HepG2 (cell line): Measurements from ENCODE around the gene NSUN6. TPM values are rescaled to one million over a fixed set of nuclear protein-coding genes. Genes with fewer than 3 reads are reported as not detected.

ENCODE experiments used
- ATF1 ChIP-seq: IDR thresholded peaks from 2 replicates; pipeline ENCODE4 v1.6.1; 2016; ENCODE audit warnings: mild to moderate bottlenecking, control low read depth
- CEBPB ChIP-seq: IDR thresholded peaks from 2 replicates; pipeline ENCODE4 v1.6.1; 2011; ENCODE audit warnings: low read depth, low read length, improper control_type of control experiment, borderline replicate concordance
- HMGXB4 ChIP-seq, 2 experiments: sonication (generic) in 1 of 2; formaldehyde crosslinking in 1 of 2; IDR thresholded peaks; 2 replicates each; pipeline versions ENCODE4 v1.4.0 to v1.6.1; 2018 to 2020; ENCODE audit warnings: missing genetic modification reagents in 2 of 2, borderline replicate concordance in 1 of 2, low read depth in 1 of 2, mild to moderate bottlenecking in 1 of 2, missing biosample characterization in 1 of 2
- HNF1B ChIP-seq: sonication (generic); formaldehyde crosslinking; IDR thresholded peaks from 2 replicates; pipeline ENCODE4 v1.5.1; 2020; ENCODE audit warnings: mild to moderate bottlenecking, moderate library complexity, missing genetic modification reagents
- POGZ ChIP-seq: sonication (generic); formaldehyde crosslinking; IDR thresholded peaks from 2 replicates; pipeline ENCODE4 v1.4.0; 2020; ENCODE audit warnings: mild to moderate bottlenecking, missing genetic modification reagents
- PRDM15 ChIP-seq: sonication (generic); formaldehyde crosslinking; IDR thresholded peaks from 2 replicates; pipeline ENCODE4 v1.4.0; 2020; ENCODE audit warnings: missing genetic modification reagents
- SSRP1 ChIP-seq: IDR thresholded peaks from 2 replicates; pipeline ENCODE4 v1.6.1; 2016; ENCODE audit warnings: control low read depth
- THYN1 ChIP-seq: sonication (generic); formaldehyde crosslinking; IDR thresholded peaks from 2 replicates; pipeline ENCODE4 v1.8.1; 2023; ENCODE audit warnings: low read depth, mild to moderate bottlenecking, moderate library complexity, missing genetic modification reagents, borderline replicate concordance
- ZEB1 ChIP-seq: IDR thresholded peaks from 2 replicates; pipeline ENCODE4 v1.6.1; 2012; ENCODE audit warnings: mild to moderate bottlenecking, low read depth, inconsistent platforms; ENCODE audit not compliant: insufficient replicate concordance
- ZNF101 ChIP-seq: sonication (generic); formaldehyde crosslinking; IDR thresholded peaks from 2 replicates; pipeline ENCODE4 v1.4.0; 2020; ENCODE audit warnings: mild to moderate bottlenecking, low read depth, missing genetic modification reagents, borderline replicate concordance
- ZNF34 ChIP-seq: sonication (generic); formaldehyde crosslinking; IDR thresholded peaks from 2 replicates; pipeline ENCODE4 v1.4.0; 2020; ENCODE audit warnings: mild to moderate bottlenecking, missing genetic modification reagents, borderline replicate concordance
- ZNF557 ChIP-seq: sonication (generic); formaldehyde crosslinking; IDR thresholded peaks from 2 replicates; pipeline ENCODE4 v1.4.0; 2020; ENCODE audit warnings: missing genetic modification reagents
- ZNF670 ChIP-seq: sonication (generic); formaldehyde crosslinking; IDR thresholded peaks from 2 replicates; pipeline ENCODE4 v1.8.0; 2022; ENCODE audit warnings: mild to moderate bottlenecking, missing genetic modification reagents, borderline replicate concordance
- ZNF687 ChIP-seq: sonication (generic); formaldehyde crosslinking; IDR thresholded peaks from 2 replicates; pipeline ENCODE4 v1.5.1; 2020; ENCODE audit warnings: mild to moderate bottlenecking, missing genetic modification reagents, moderate library complexity
- ZNF816 ChIP-seq: sonication (generic); formaldehyde crosslinking; IDR thresholded peaks from 2 replicates; pipeline ENCODE4 v1.8.0; 2022; ENCODE audit warnings: missing genetic modification reagents, mild to moderate bottlenecking, borderline replicate concordance
- ZNF841 ChIP-seq: sonication (generic); formaldehyde crosslinking; IDR thresholded peaks from 2 replicates; pipeline ENCODE4 v1.8.1; 2023; ENCODE audit warnings: missing genetic modification reagents, borderline replicate concordance
- ZNF879 ChIP-seq: sonication (generic); formaldehyde crosslinking; IDR thresholded peaks from 2 replicates; pipeline ENCODE4 v1.8.1; 2023; ENCODE audit warnings: missing genetic modification reagents
- polyA plus RNA-seq, 8 experiments: library from polyadenylated mRNA; depleted of rRNA in 3 of 8; stranded (reverse) in 7 of 8; unstranded in 1 of 8; fragments of >200 nt; fragmentation: Illumina TruSeq in 4 of 8; extraction: Trizol in 4 of 8; gene quantifications; 2 replicates each; pipeline versions ENCODE4 v1.2.1 to v1.2.3, GENCODE V29; 2011 to 2016; ENCODE audit warnings: low read depth in 4 of 8, missing spikeins in 1 of 8, mixed read lengths in 1 of 8; ENCODE audit not compliant: insufficient read depth in 1 of 8
- total RNA-seq, 5 experiments: library from RNA; depleted of rRNA; stranded (reverse); fragments of >200 nt; fragmentation: Illumina TruSeq; extraction: Trizol; gene quantifications; 2 replicates each; pipeline ENCODE4 v1.2.3, GENCODE V29; 2016; ENCODE audit warnings: low read depth in 1 of 5

The NSUN6 gene
- total and polyA plus RNA-seq, 2 of the 13 experiments (the other 11 are each of a cell fraction or from before 2014, with no cell fraction given): 17.2 to 19.3 TPM

GRCh38 chr10:18659819-18660535, 8.6 kb upstream of the NSUN6 start (continued):
- TF ChIP-seq ZNF687 (no peak), SSRP1 (CRISPR knock-in tag) (no peak), THYN1 (no peak), ZNF557 (no peak), HNF1B (CRISPR knock-in tag) (no peak), ZEB1 (peak; percentile 70), ATF1 (CRISPR knock-in tag) (no peak), PRDM15 (CRISPR knock-in tag) (no peak), ZNF879 (CRISPR knock-in tag) (no peak), ZNF101 (CRISPR knock-in tag) (no peak), ZNF34 (no peak), POGZ (CRISPR knock-in tag) (no peak), ZNF816 (CRISPR knock-in tag) (0 out of 2 replicates have a peak, but pooled peaks have one; percentile 9), ZNF841 (CRISPR knock-in tag) (no peak), CEBPB (peak; percentile 60; the same call in 1 of the 2 replicates), HMGXB4 (CRISPR knock-in tag; IDR thresholded peaks at IDR 0.05; ENCODE audit: borderline replicate concordance in 1 of 2, low read depth in 1 of 2) (peak in 1 of 2 experiments; percentile 11; a peak in 1 of 4 replicates), ZNF670 (CRISPR knock-in tag) (no peak)
